GM12878 (cell line): ENCODE results near the gene ZNF283. TPM values are rescaled to one million over a fixed set of nuclear protein-coding genes. Genes with fewer than 3 reads are reported as not detected.
"Not testable (repeated sequence)": the region's sequence is repeated elsewhere in the genome, so short reads cannot be mapped to it uniquely, and the experiment has no call there.

Source experiments
- ATAC-seq: fragments of 200-7000 bp; cut with Tn5 transposase; 3 replicates; pipeline ENCODE4 v1.9.1; 2020; ENCODE audit warnings: mild to moderate bottlenecking, moderate library complexity
- BruUV-seq: library from RNA; stranded (reverse); fragments of 400-500 nt; replicated peaks from 2 replicates; lab custom pipeline; 2021; lab: Mats Ljungman, UMichigan
- CTCF ChIA-PET: fragments of 300-600 bp; sonication (Branson Sonifier 250); formaldehyde crosslinking; extraction: SDS; loops from one replicate; lab custom pipeline; 2021; ENCODE audit warnings: inconsistent platforms; lab: Yijun Ruan, JAX
- POLR2A ChIA-PET: fragments of 350-600 bp; formaldehyde crosslinking; extraction: SDS; loops from one replicate; lab custom pipeline; 2021; ENCODE audit warnings: inconsistent platforms; lab: Charles Lee
- RAD21 ChIA-PET: fragments of 300-600 bp; sonication (Branson Sonifier 250); formaldehyde crosslinking; loops from one replicate; lab custom pipeline; 2023; ENCODE audit warnings: antibody characterized with exemption; ENCODE audit not compliant: unreplicated experiment; lab: Charles Lee
- SMC1A ChIA-PET: fragments of 300-600 bp; sonication (Branson Sonifier 250); formaldehyde crosslinking; loops from one replicate; lab custom pipeline; 2023; ENCODE audit not compliant: unreplicated experiment, uncharacterized antibody; lab: Charles Lee
- DNase-seq: peaks from one replicate; pipeline ENCODE4 v3.0.0-alpha.2; 2011; ENCODE audit warnings: low read depth, low spot score
- FAIRE-seq: peaks from 3 replicates; lab custom pipeline; 2011; peaks lifted over from hg19 to GRCh38; lab: Jason Lieb, UNC
- H2AFZ ChIP-seq: 2 replicates; pipeline ENCODE4 v1.6.0; 2011; ENCODE audit warnings: low read depth, low read length, control low read depth; ENCODE audit not compliant: control insufficient read depth
- H3K27ac ChIP-seq: 2 replicates; pipeline ENCODE4 v1.5.1; 2011; ENCODE audit warnings: control low read depth; ENCODE audit not compliant: control insufficient read depth, insufficient read depth
- H3K27me3 ChIP-seq, 2 experiments: replicated peaks in 1 of 2; 2 replicates each; pipeline versions ENCODE4 v1.6.0 to v1.6.1; 2011; ENCODE audit warnings: low read length in 1 of 2; ENCODE audit not compliant: control insufficient read depth in 2 of 2, insufficient read depth in 2 of 2
- H3K36me3 ChIP-seq, 2 experiments: 2 replicates each; pipeline ENCODE4 v1.5.1; 2011; ENCODE audit warnings: low read length in 1 of 2; ENCODE audit not compliant: control insufficient read depth in 2 of 2, insufficient read depth in 2 of 2
- H3K4me1 ChIP-seq: 2 replicates; pipeline ENCODE4 v1.6.1; 2011; ENCODE audit warnings: mild to moderate bottlenecking, low read length, moderate library complexity, mixed read lengths; ENCODE audit not compliant: control insufficient read depth, insufficient read depth
- H3K4me2 ChIP-seq: 2 replicates; pipeline ENCODE4 v1.6.0; 2011; ENCODE audit warnings: control low read depth; ENCODE audit not compliant: control insufficient read depth, insufficient read depth
- H3K4me3 ChIP-seq: fragments of 200-600 bp; sonication (generic); 2 replicates; pipeline ENCODE4 v1.5.1; 2016
- H3K79me2 ChIP-seq: 2 replicates; pipeline ENCODE4 v1.6.0; 2011; ENCODE audit warnings: low read length; ENCODE audit not compliant: control insufficient read depth, insufficient read depth
- H3K9ac ChIP-seq: 2 replicates; pipeline ENCODE4 v1.8.0; 2011; ENCODE audit warnings: low read length, control low read depth, mixed read lengths; ENCODE audit not compliant: control insufficient read depth, insufficient read depth
- H3K9me3 ChIP-seq: replicated peaks from 3 replicates; pipeline ENCODE4 v1.5.1; 2011; ENCODE audit warnings: mild to moderate bottlenecking, low read length; ENCODE audit not compliant: control insufficient read depth, insufficient read depth
- H4K20me1 ChIP-seq: 2 replicates; pipeline ENCODE4 v1.6.0; 2011; ENCODE audit not compliant: control insufficient read depth, insufficient read depth
- FOXM1 ChIP-seq: IDR thresholded peaks from 2 replicates; pipeline ENCODE4 v1.6.1; 2012; ENCODE audit warnings: low read depth, mild to moderate bottlenecking, inconsistent platforms, low read length, moderate library complexity
- HDAC6 ChIP-seq: fragments of 200-600 bp; sonication (generic); IDR thresholded peaks from one replicate; pipeline ENCODE4 v1.8.0; 2017; ENCODE audit warnings: antibody characterized with exemption; ENCODE audit not compliant: unreplicated experiment
- SREBF2 ChIP-seq: IDR thresholded peaks from 2 replicates; pipeline ENCODE4 v1.6.1; 2012; ENCODE audit warnings: mild to moderate bottlenecking, low read length
- SUPT20H ChIP-seq: IDR thresholded peaks from 2 replicates; pipeline ENCODE4 v1.6.1; 2011; ENCODE audit warnings: low read depth, mild to moderate bottlenecking, low read length, moderate library complexity, borderline replicate concordance; ENCODE audit not compliant: control insufficient read depth
- WGBS: methylation state at CpG from one replicate; pipeline ENCODE4 v1.1.6; 2016; ENCODE audit warnings: low lambda C conversion rate; ENCODE audit not compliant: insufficient replicate concordance, insufficient coverage; ENCODE audit errors: missing lambda C conversion rate; 5-methylcytosine and 5-hydroxymethylcytosine counted together
- in situ Hi-C: fragments of 300-500 bp; cut with MboI; formaldehyde crosslinking; loops from 9 replicates; pipeline ENCODE4 v1.14.3; 2018; ENCODE audit warnings: mixed read lengths
- intact Hi-C: fragments of 100-400 bp; cut with micrococcal nuclease; formaldehyde crosslinking; loops from one replicate; pipeline ENCODE4 v1.14.2; 2022; ENCODE audit not compliant: unreplicated experiment
- polyA plus RNA-seq, 11 experiments: library from polyadenylated mRNA; depleted of rRNA in 4 of 11; unstranded in 6 of 11; stranded (reverse) in 5 of 11; fragments of >200 nt; fragmentation: Nextera tagmentation in 4 of 11; fragmentation: Illumina TruSeq in 1 of 11; extraction: Ambion mirVana in 4 of 11; extraction: Trizol in 1 of 11; gene quantifications; 1 replicate in 1 of 11; 2 replicates in 10 of 11; pipeline versions ENCODE4 v1.2.1 to v1.2.3, GENCODE V29; 2011 to 2016; ENCODE audit warnings: inconsistent platforms in 2 of 11, missing spikeins in 2 of 11, low read depth in 1 of 11
- total RNA-seq, 4 experiments: library from RNA; depleted of rRNA in 3 of 4; stranded (reverse); fragments of >200 nt in 3 of 4; fragmentation: Illumina TruSeq in 1 of 4; extraction: Trizol in 1 of 4; gene quantifications; 2 replicates each; pipeline versions ENCODE4 v1.2.1 to v1.2.3, GENCODE V29; 2013 to 2021
- TF ChIP-seq, protein P1 (sequence below): fragments of 450-650 bp; formaldehyde crosslinking; IDR thresholded peaks from 2 replicates; pipeline ENCODE4 v1.4.0; 2022; ENCODE audit warnings: mild to moderate bottlenecking, moderate library complexity

ZNF283 gene
- total and polyA plus RNA-seq, 10 of the 15 experiments (the other 5 are each of a cell fraction or from before 2014, with no cell fraction given), result 2.2 to 7.8 (median 3.7) TPM

DNA sequence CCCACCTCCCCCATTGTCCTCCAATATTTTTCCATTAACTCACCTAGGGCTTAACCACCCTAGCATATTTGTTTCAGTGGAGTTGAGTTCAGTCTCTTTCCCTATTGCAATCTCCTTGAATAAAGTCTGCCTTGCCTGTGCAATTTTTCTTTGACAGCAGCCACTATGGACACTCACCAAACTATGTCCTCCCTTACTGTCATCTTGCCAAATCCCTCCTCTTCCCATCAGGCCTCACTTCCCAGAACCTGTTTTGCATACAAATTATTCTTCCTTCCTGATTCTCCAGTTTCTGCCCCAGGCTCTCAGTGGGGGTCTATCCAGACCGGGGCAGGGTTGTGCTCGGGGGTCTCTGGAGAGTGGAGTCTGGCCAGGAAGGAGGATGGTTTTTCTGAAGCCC is 22.7 kb upstream of the ZNF283 start (continued):
- TF ChIP-seq SUPT20H (no peak), FOXM1 (no peak), SREBF2 (no peak), HDAC6 (no peak)
- TF ChIP-seq, protein P1, sequence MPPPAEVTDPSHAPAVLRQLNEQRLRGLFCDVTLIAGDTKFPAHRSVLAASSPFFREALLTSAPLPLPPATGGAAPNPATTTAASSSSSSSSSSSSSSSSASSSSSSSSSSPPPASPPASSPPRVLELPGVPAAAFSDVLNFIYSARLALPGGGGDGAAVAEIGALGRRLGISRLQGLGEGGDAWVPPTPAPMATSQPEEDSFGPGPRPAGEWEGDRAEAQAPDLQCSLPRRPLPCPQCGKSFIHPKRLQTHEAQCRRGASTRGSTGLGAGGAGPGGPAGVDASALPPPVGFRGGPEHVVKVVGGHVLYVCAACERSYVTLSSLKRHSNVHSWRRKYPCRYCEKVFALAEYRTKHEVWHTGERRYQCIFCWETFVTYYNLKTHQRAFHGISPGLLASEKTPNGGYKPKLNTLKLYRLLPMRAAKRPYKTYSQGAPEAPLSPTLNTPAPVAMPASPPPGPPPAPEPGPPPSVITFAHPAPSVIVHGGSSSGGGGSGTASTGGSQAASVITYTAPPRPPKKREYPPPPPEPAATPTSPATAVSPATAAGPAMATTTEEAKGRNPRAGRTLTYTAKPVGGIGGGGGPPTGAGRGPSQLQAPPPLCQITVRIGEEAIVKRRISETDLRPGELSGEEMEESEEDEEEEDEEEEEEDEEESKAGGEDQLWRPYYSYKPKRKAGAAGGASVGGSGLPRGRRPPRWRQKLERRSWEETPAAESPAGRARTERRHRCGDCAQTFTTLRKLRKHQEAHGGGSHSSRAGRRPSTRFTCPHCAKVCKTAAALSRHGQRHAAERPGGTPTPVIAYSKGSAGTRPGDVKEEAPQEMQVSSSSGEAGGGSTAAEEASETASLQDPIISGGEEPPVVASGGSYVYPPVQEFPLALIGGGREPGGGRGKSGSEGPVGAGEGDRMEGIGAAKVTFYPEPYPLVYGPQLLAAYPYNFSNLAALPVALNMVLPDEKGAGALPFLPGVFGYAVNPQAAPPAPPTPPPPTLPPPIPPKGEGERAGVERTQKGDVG (CRISPR knock-in tag), result no peak
- TF ChIP-seq, all 136 proteins: peak for 0

DNA sequence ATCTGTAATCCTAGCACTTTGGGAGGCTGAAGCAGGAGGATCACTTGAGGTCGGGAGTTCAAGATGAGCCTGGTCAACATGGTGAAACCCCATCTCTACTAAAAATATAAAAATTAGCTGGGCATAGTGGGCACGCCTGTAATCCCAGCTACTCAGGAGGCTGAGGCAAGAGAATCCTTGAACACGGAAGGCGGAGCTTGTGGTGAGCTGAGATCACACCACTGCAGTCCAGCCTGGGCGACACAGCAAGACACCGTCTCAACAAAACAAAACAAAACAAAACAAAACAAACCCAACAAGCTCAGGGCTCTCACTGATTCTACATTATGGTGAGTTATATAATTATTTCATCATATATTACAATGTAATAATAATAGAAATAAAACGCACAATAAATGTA is 20.7 kb upstream of the ZNF283 start:
- ATAC-seq, H3K4me2 ChIP-seq, H3K27me3 ChIP-seq, POLR2A ChIA-PET, H3K9ac ChIP-seq, BruUV-seq, FAIRE-seq, H3K4me3 ChIP-seq, H3K36me3 ChIP-seq, H4K20me1 ChIP-seq, H3K79me2 ChIP-seq, H3K27ac ChIP-seq, intact Hi-C loops, H3K9me3 ChIP-seq, DNase-seq, H2AFZ ChIP-seq, H3K4me1 ChIP-seq: not testable (repeated sequence)
- 71% methylated on average over 7 of the region's 7 CpGs for WGBS
- ChIA-PET CTCF (interaction anchor here (0.6 to 1.1 kb wide), 2 partner anchors 60 to 77 kb away, joined by 3 to 5 read pairs; no protein-coding TSS in a partner anchor), SMC1A (interaction anchor here (1.2 kb wide), 1 partner anchor 251 kb away, joined by 3 read pairs; no protein-coding TSS in a partner anchor), RAD21 (interaction anchor here (2.1 kb wide), 1 partner anchor 138 kb away, joined by 8 read pairs; no protein-coding TSS in a partner anchor)
- in situ Hi-C loops, result loop anchor here (10.0 kb wide), 1 partner anchor 362 kb away; no protein-coding TSS in a partner anchor
